KG1 (cell line): ENCODE results near the gene CARHSP1.
"Not testable (repeated sequence)": the region's sequence is repeated elsewhere in the genome, so short reads cannot be mapped to it uniquely, and the experiment has no call there.

Experiments used
- DNase-seq: peaks from one replicate; lab custom pipeline; 2025; lab: John Stamatoyannopoulos, UW

CARHSP1 gene

GRCh38 chr16:8893426-8893825 is 24.6 kb upstream of the CARHSP1 start:
- no peak for DNase-seq

- no peak for DNase-seq
These were observed 23.3 kb upstream of the CARHSP1 start for GRCh38 chr16:8892101-8892575.

GRCh38 chr16:8890549-8890921 is 21.7 kb upstream of the CARHSP1 start:
- no peak for DNase-seq

- DNase-seq, result no peak
These were observed 21.2 kb upstream of the CARHSP1 start for GRCh38 chr16:8889893-8890548.

- no peak for DNase-seq
These were observed 20.4 kb upstream of the CARHSP1 start for GRCh38 chr16:8888951-8889892.

- DNase-seq, result no peak
These were observed 19.2 kb upstream of the CARHSP1 start for GRCh38 chr16:8887952-8888560.

- no peak for DNase-seq
These were observed 18.6 kb upstream of the CARHSP1 start for GRCh38 chr16:8887431-8887765.

GRCh38 chr16:8886593-8887430 is 18.0 kb upstream of the CARHSP1 start:
- DNase-seq, result no peak

- DNase-seq, result no peak
These were observed 17.1 kb upstream of the CARHSP1 start for GRCh38 chr16:8885674-8886592.

- no peak for DNase-seq
These were observed 14.0 kb upstream of the CARHSP1 start for GRCh38 chr16:8882725-8883377.

GRCh38 chr16:8882041-8882617 is 13.3 kb upstream of the CARHSP1 start, which contains the start of gene LITAFD:
Gene LITAFD (plus strand): TSS chr16:8882351. CDS start chr16:8884356, 2,005 bp downstream.
- DNase-seq, result no peak

GRCh38 chr16:8880839-8881510 is 12.2 kb upstream of the CARHSP1 start:
- no peak for DNase-seq

- DNase-seq, result no peak
These were observed 9.7 kb upstream of the CARHSP1 start for GRCh38 chr16:8878523-8878911.

GRCh38 chr16:8877894-8878522 is 9.2 kb upstream of the CARHSP1 start:
- DNase-seq, result no peak

GRCh38 chr16:8875317-8875716 is 6.5 kb upstream of the CARHSP1 start:
- not testable (repeated sequence) for DNase-seq

GRCh38 chr16:8874388-8874787 is 5.6 kb upstream of the CARHSP1 start:
- no peak for DNase-seq

GRCh38 chr16:8873866-8874195 is 5.0 kb upstream of the CARHSP1 start:
- not testable (repeated sequence) for DNase-seq

GRCh38 chr16:8872967-8873865 is 4.4 kb upstream of the CARHSP1 start:
- no peak for DNase-seq
